ENCODE data around the gene PAPPA. TPM values are rescaled to one million over a fixed set of nuclear protein-coding genes. Genes with fewer than 3 reads are reported as not detected.
A peak's percentile ranks its signal among the peaks of the same experiment; 100 is the strongest.

PAPPA gene
- total RNA-seq, 4 donors from 2014 or later: 9.6 to 35.3 (median 14.9) TPM

- DNase-seq (ENCODE audit: low spot score) (no peak), ATAC-seq (ENCODE audit: low FRiP score) (peak; percentile 29)
- TF ChIP-seq CTCF (IDR thresholded peaks at IDR 0.05): no peak
These were observed 249.6 kb downstream of the PAPPA start for GRCh38 chr9:116403171-116403570.

DNA sequence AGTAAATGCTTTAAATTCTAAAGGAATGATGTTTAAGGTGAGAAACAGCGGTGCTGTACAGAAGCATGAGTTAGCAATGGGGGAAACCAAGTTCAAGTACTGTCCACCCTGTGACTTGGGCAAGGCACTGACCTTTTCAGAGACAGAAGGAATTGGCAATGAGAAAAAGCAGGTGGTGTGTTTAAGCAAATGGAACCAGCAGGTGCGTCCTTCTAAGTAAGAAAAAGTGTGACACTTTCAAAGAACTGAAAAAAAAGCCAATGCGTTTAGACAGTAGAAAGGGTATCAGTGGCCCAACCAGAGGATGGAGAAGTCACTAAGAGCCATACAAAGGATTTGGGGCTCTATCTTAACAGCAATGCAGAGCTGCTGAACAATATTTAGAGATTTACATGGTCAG is 250.6 kb downstream of the PAPPA start:
- ATAC-seq (ENCODE audit: low FRiP score) (no peak), DNase-seq (ENCODE audit: low spot score) (no peak)
- TF ChIP-seq CTCF (IDR thresholded peaks at IDR 0.05): no peak

- no peak for TF ChIP-seq CTCF (IDR thresholded peaks at IDR 0.05)
- ATAC-seq (ENCODE audit: low FRiP score) (no peak), DNase-seq (ENCODE audit: low spot score) (no peak)
These were observed 251.7 kb downstream of the PAPPA start for GRCh38 chr9:116405321-116405720.

GRCh38 chr9:116406469-116406868 is 252.9 kb downstream of the PAPPA start:
- no peak for TF ChIP-seq CTCF (IDR thresholded peaks at IDR 0.05)
- DNase-seq (ENCODE audit: low spot score) (no peak), ATAC-seq (ENCODE audit: low FRiP score) (no peak)

DNA sequence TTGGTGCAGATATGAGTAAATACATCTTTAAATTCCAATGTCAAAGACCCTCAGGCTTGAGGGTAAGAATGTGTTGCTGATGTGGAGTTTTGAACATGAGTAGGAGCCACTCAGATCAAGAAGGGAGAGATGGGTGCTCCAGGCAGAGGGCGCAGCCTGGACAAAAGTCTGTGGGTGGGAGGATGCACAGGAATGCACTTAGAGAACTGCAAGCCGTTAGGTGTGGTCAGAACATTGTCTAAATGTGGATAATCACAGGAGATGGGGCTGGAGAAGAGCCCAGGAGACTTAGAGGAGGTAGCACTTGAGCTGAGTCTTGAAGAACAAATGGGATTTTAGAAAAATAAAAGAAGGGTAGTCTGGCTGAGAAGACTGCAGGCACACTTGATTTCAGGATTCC is 255.5 kb downstream of the PAPPA start:
- no peak for TF ChIP-seq CTCF (IDR thresholded peaks at IDR 0.05)
- no peak for ATAC-seq (ENCODE audit: low FRiP score)

GRCh38 chr9:116409638-116410037 is 256.0 kb downstream of the PAPPA start:
- TF ChIP-seq CTCF (IDR thresholded peaks at IDR 0.05): no peak
- DNase-seq (ENCODE audit: low spot score) (no peak), ATAC-seq (ENCODE audit: low FRiP score) (no peak)

More for the DNA sequence above, 255.5 kb downstream of the PAPPA start:
- no peak for DNase-seq (ENCODE audit: low spot score)

GRCh38 chr9:116411506-116411905 is 257.9 kb downstream of the PAPPA start:
- ATAC-seq (ENCODE audit: low FRiP score): no peak
- no peak for DNase-seq (ENCODE audit: low spot score)
- no peak for TF ChIP-seq CTCF (IDR thresholded peaks at IDR 0.05)

All from omental fat pad (tissue), 4 donors.